Activated CD4-positive, alpha-beta T cell treated with anti-CD3 and anti-CD28 coated beads, Interleukin-2, amount 50 U/mL, for 48 hours (primary cell): ENCODE results near the gene GLCCI1.
"Not testable (repeated sequence)": the region's sequence is repeated elsewhere in the genome, so short reads cannot be mapped to it uniquely, and the experiment has no call there.

Source experiments
- DNase-seq, 2 experiments: peaks; one replicate each; pipeline ENCODE4 v3.0.0-alpha.2; 2020

Gene GLCCI1

GRCh38 chr7:8057566-8057965 lies 89.0 kb downstream of the GLCCI1 start:
- DNase-seq: no peak

- DNase-seq: no peak
These were observed 89.7 kb downstream of the GLCCI1 start for GRCh38 chr7:8058322-8058721.

DNA sequence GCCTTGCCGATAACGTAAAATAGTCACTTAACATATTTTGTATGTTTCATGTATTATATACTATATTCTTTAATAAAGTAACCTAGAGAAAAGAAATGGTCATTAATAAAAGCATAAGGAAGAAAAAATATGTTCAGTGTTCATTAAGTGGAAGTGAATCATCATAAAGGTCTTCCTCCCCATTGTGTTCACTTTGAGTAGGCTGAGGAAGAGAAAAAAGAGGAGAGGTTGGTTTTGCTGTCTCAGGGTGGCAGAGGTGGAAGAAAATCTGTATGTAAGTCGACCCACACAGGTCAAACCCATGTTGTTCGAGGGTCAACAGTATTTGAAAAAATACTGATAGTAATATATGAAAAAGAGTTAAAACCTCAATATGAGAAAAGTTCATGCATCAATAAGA lies 90.3 kb downstream of the GLCCI1 start:
- DNase-seq: no peak

GRCh38 chr7:8060241-8060640 lies 91.6 kb downstream of the GLCCI1 start:
- no peak for DNase-seq

GRCh38 chr7:8063300-8063699 lies 94.7 kb downstream of the GLCCI1 start:
- DNase-seq: not testable (repeated sequence)

DNA sequence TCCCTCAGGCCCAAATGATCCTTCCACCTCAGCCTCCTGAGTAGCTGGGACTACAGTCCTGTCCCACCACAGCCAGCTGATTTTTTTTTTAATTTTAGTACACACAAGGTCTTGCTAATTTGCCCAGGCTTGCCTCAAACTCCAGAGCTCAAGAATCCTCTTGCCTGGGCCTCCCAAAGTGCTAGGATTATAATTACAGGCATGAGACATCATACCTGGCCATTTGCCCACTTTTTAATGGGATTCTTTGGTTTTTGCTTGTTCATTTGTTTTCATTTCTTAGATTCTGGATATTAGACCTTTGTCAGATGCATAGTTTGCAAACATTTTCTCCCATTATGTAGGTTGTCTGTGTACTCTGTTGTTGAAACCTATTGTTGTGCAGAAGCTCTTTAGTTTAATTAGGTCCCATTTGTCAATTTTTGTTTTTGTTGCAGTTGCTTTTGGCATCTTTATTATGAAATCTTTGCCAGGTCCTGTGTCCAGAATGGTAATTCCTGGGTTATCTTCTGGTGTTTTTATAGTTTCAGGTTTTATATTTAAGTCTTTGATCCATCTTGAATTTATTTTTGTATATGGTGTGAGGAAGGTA lies 95.2 kb downstream of the GLCCI1 start:
- no peak for DNase-seq

DNA sequence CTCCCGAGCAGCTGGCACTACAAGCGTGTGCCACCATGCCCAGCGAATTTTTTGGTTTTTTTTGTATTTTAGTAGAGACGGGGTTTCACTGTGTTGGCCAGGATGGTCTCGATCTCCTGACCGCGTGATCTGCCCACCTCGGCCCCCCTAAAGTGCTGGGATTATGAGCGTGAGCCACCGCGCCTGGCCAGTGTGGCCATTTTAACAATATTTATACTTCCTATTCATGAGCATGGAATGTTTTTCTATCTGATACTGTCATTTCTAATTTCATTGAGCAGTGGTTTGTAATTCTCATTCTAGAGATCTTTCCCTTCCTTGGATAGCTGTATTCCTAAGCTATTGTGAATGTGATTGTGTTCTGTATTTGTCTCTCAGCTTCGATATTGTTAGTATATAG lies 96.2 kb downstream of the GLCCI1 start:
- no peak for DNase-seq

DNA sequence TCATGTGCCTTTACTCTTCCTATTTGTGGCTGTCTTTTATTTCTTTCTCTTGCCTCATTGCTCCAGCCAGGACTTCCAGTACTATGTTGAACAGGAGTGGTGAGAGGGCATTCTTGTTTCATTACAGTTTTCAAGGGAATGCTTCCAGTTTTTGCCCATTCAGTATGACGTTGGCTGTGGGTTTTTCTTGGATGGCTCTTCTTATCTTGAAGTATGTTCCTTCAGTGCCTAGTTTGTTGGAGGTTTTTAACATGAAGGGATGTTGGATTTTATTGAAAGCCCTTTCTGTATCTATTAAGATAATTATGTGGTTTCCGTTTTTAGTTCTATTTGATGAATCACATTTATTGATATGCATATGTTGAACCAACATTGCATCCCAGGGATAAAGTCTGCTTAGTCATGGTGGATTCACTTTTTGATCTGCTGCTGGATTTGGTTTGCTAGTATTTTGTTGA lies 96.8 kb downstream of the GLCCI1 start:
- DNase-seq: no peak

DNA sequence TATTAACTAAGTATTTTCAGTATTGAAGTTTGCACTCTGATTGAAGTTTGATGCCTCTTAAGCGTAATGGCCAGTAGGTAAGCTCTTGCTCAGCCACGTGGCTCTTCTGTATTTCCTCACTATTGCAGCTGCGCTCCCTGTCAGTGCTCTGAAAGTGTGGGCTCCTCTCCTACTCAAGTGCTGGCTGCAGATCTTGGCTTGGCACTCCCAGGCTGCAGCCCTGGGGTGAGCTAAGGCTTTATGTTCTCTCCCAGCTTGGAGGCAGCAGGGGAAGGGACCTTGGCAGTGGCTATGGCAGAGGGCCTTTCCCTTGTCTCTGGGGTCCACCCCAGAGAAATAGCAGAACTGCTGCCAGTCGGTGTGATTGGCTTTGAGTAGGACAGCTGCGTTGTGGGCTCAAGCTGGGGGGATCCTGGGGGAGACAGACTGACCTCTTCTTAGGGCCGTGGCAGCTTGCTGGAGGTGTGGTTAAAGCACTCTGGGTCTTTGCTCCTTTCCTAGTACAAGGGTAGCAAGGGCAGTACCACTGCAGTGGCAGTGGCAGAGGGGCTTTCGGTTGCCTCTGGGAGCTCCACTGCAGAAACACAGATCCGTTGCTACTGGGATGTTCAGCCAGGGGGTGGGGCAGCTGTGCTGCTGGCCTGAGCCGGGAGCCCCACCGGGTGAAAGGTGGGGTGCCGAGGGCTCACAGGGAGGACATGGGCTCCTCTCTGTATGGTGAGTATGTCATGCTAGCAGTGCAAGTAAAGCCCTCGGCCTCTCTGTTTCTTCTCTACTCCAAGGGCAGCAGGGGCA lies 100.5 kb downstream of the GLCCI1 start:
- DNase-seq: no peak

- DNase-seq: no peak
These were observed 102.0 kb downstream of the GLCCI1 start for GRCh38 chr7:8070451-8071180.

DNA sequence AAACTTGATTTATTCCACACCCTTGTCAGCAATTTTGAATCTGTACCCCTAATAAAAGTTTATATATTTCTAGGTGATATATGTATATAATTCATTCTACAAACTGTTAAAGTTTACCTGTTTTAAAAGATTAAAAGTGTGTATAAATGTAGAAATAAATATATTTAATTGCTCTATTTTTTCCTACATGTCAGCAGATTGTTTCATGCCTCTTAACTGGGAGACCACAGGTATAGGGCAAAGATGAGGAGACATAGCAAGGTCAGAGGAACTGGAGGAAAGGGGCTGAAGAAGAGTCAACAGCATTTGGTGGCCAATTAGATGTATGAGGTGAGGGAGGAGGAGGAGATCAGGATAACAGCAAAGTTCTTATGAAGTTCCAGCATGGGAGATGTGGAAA lies 109.8 kb downstream of the GLCCI1 start:
- DNase-seq: no peak

GRCh38 chr7:8082762-8083161 lies 114.2 kb downstream of the GLCCI1 start:
- DNase-seq: no peak

- no peak for DNase-seq
These were observed 116.2 kb downstream of the GLCCI1 start for GRCh38 chr7:8084836-8085235.

DNA sequence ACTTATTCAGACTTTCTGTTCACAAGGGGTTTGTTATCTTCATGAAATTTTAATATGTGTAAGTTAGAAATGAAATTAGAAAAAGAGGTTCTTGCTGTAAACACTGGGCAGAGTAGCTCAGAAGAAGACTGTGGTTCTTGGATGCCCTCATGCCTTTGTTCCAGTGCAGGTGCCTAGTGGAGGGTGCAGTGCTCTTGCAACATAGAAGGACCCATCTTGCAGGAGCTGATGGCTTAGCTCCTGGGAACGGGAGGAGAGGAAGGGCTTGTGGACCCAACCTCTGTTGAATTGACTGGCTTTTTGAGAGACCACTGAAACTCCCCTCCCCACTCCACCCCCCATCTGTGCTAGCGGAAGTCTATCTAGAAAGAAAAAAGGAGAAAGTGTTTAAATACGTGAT lies 116.8 kb downstream of the GLCCI1 start:
- DNase-seq: no peak

DNA sequence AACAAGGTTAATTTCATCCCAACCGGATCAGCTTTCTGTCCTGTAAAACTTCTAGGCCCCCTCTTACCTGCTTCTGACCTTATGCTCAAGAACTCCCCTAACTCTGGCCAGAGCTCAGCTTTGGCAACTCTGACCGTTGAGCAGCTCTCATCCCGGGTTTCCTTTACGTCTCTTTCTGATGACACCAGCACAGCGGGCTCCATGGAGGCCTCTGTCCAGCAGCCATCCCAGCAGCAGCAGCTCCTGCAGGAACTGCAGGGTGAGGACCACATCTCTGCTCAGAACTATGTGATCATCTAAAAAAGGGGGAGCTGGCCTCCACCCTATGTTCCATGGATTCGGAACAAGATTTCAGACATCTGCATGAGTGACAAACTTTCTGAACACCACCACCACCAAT lies 117.6 kb downstream of the GLCCI1 start:
- no peak for DNase-seq

- no peak for DNase-seq
These were observed 120.6 kb downstream of the GLCCI1 start for GRCh38 chr7:8089036-8089780.

DNA sequence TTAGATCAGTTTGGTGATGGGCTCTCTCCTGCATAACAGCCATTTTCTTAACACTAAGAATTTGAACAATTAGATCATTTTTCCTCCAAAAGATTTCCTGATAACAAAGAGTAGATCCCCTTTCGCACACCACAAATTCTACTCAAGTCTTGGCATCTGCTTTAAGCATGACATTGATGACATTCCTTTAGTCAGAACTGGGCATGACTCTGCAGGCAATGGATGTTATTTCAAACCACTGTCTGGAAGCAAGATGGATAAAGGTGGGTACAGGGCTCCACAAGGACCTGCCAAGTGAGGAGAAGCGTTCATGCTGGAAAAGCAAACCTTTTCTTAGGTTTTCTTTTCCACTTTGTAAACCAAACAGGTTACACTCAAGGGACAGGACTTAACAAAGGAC lies 123.5 kb downstream of the GLCCI1 start:
- no peak for DNase-seq

- DNase-seq: no peak
These were observed 125.9 kb downstream of the GLCCI1 start for GRCh38 chr7:8094164-8095140.

GRCh38 chr7:8101292-8101691 lies 132.7 kb downstream of the GLCCI1 start:
- not testable (repeated sequence) for DNase-seq

DNA sequence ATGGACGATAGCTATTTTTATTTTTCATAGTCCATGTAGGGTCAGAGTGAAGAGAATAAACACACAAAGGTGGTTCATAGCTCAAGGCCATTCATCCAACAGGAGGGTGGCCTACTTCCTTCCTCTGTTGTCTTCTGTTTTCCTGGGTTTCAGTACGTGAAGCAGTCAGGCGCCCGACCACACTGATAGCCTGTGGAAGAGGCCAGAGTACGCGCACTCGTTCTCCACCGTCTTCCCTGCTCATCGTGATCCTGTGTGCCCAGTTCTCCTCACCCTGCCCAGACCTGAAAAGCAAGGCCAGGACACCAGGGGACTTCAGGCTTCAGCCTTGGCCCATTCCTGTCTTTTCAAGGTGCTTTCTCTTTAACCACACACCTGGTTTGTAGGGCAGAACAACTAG lies 134.7 kb downstream of the GLCCI1 start:
- DNase-seq: no peak

DNA sequence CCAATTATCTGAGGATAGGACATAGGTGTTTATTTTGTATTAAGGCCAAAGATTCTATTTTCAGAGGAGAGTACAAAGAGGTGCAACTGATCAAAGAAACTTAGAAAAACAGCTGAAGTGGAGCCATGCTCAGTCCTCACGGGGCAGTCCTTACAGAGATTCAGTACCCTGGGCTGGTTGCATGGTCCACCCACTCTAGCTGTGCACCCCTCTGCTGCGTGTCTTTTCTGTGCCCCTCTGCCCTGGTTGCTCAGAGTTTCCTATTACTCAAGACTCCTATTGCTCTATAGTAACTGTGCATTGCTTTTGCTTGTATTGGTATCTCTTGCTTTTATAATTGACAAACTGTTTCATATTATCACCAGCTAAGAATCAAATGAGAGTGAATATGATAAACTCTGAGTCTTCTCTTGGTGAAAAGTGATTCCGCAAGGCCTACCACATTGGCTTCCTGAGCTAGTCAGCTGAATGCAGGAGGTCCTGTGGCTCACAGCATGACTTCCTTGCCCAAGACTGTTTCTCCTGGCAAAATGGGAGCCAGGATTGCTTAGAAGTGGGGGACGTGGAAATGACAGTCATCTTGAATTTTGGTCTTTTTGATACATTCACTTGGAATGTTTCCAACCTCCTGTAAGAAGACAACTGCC lies 137.0 kb downstream of the GLCCI1 start:
- no peak for DNase-seq
